DMS 273 (cell line): Measurements from ENCODE around the gene HSPA12A.

Experiments
- DNase-seq: peaks from one replicate; lab custom pipeline; 2025; ENCODE audit not compliant: unreplicated experiment; lab: John Stamatoyannopoulos, UW

The HSPA12A gene

GRCh38 chr10:116744163-116744753 lies 1.9 kb upstream of the HSPA12A start:
- no peak for DNase-seq

GRCh38 chr10:116743266-116744064 lies 1.1 kb upstream of the HSPA12A start:
- no peak for DNase-seq

DNA sequence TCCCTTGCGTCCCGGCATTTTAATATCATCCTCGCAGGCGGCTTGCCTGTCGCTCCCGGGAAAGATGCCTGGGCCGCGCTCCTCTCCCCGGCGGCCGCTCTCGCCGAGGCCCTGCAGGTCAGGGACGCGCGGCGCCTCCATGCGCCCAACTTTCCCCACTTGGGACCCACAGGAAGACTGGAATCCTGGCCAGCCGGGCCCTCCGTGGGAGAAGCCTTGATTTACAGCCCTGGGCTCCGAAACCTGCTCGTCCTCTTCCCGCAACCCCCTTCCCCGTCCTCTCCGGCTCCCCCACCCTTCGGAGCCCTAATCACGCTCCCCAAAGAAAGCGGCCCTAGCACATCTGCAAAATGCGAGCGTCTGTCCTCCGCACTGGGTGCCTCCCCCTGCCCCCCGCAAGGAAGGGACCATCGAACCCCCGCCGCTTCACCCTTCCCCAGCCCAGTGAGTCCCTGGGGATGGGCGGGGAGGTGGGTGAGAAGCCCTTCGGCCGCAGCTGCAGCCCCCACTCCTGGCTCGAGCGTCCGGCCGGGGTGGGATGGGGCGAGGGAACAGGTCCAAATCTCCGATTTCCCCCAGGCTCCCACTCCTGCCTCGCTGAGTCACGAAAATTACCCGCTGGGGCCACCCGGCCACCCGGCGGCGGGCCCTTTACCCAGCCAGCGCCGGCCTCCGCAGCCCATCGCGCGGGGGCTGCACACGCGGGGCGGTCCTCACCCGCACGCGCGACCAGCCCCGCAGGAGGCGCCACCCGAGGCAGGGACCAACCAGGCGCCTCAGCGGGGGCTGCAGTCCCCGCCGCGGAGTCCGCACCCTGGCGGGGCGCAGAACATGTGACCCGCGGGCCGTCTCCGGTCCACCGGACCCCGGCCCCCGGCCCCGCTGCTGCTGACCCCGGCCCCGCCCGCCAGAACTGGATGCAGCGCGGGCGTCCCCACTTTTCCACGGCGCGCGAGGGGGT lies 695 bp downstream of the HSPA12A start:
- peak; percentile 60 for DNase-seq

GRCh38 chr10:116740971-116741370 lies 1.4 kb downstream of the HSPA12A start:
- peak; percentile 40 for DNase-seq

DNA sequence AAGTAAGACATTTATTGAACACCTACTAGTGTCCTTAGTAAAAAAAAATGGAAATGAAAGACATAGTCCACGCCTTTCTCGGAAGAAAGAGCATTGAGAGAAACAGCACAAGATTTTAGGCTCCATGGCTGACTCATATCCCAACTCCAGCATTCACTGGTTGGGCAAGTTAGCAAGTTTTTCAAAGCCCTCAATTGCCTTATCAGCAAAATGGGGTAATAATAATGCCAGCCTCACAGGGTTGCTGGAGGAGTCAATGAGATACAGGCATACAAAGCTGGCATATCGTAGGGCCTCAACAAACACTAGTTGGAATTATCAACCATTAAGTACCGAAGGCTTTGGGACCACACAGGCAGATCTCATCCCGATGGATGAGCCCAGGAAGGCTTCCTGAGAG lies 4.0 kb downstream of the HSPA12A start:
- no peak for DNase-seq

DNA sequence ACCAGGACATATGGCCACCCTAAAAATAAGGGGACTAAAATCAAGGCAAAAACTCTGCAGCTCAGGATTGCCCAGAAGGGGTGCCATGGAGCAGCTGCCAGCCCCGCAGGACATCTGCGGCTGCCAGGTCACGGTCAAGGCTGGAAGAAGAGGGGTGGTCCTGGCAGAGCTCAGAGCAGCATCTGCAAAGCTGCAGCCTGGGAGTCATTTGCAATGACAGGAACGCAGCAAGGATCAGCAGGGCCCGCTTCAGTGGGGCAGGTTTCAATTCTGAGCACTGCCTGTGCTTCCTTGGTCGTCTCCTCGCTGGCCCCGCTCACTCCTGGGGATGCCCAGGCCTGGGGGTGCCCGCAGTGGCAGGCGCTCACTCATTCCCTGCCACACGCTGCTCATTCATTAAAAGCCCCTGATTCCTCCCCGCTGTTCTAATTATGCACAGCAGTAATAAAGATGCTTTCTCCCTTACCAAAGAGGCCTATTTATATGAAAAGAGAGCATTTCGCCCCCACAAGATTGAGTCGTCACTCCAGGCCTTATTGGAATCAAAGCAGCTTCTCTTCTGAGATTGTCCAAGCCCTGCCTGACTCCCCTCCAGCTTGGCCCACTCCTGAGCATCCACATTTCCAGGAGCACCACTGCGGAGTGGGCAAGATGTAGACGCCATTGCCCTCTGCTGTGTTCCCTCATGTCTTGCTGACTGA lies 4.6 kb downstream of the HSPA12A start:
- DNase-seq = peak; percentile 82

DNA sequence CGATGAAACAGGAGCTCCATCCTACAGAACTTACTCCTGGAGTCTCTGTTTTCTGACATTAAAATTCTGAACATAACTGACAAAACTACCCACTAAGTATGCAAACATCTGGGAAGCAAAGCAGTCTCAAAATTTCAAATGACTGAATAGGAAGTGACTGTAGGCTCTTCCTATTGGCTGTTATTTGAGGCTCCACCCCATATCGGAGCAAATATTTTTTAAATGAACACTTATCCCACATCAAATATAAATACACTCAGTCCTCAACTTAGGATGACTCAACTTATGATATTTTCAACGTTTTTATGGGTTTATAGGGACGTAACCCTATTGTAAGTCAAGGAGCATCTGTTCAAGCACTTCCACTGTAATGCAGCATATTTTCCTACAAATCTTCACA lies 8.8 kb downstream of the HSPA12A start:
- no peak for DNase-seq

DNA sequence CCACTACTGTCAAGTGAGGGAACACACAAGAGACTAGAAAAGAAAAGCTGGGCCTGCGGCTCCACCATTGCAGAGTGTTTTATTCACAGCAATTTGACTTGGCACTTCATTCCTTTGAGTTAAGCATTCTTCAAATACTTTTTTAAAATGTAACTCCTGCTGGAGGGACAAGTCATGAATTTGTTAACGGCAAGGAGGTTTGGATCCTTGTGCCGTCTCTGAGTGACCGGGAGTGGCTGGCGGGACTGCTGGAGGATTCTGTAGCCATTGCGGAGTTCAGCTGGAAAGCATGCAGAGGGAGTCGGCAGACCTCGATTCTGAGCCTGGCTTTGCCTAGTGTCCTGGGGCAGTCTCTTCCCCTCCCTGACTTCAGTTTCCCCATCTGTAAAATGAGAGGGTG lies 9.8 kb downstream of the HSPA12A start:
- no peak for DNase-seq

GRCh38 chr10:116730464-116731260 lies 11.7 kb downstream of the HSPA12A start:
- DNase-seq = no peak

- no peak for DNase-seq
Observed at GRCh38 chr10:116729243-116729642, 13.1 kb downstream of the HSPA12A start.

DNA sequence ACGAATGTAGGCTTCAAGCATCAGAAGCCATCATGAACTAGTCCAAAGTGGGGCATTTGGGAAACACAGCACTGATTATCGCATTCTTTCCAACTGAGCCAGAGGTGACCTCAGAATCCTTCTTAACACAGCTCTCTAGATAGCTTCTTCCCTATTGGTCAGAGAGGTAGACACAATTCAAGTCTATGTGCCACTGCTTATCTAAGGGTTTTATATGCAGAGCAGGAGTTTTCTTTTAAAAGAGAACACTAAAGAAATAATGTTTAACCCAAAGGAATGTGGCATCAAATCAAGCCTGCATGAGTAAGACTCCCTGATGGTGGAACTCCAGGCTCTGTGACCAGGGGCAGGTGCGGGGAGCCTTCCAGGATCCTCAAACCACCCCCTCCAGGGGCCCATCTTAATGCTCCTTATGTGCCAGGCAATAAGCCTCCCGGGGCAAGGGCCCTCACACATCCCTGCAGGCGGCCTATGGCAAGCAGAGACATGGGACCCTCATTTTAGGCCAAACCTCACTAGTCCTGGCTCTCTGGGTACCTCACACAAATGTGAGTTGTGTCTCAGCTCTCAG lies 13.8 kb downstream of the HSPA12A start:
- no peak for DNase-seq

GRCh38 chr10:116723428-116724281 lies 18.7 kb downstream of the HSPA12A start:
- peak; percentile 62 for DNase-seq

GRCh38 chr10:116722736-116723427 lies 19.5 kb downstream of the HSPA12A start:
- DNase-seq = peak; percentile 94

DNA sequence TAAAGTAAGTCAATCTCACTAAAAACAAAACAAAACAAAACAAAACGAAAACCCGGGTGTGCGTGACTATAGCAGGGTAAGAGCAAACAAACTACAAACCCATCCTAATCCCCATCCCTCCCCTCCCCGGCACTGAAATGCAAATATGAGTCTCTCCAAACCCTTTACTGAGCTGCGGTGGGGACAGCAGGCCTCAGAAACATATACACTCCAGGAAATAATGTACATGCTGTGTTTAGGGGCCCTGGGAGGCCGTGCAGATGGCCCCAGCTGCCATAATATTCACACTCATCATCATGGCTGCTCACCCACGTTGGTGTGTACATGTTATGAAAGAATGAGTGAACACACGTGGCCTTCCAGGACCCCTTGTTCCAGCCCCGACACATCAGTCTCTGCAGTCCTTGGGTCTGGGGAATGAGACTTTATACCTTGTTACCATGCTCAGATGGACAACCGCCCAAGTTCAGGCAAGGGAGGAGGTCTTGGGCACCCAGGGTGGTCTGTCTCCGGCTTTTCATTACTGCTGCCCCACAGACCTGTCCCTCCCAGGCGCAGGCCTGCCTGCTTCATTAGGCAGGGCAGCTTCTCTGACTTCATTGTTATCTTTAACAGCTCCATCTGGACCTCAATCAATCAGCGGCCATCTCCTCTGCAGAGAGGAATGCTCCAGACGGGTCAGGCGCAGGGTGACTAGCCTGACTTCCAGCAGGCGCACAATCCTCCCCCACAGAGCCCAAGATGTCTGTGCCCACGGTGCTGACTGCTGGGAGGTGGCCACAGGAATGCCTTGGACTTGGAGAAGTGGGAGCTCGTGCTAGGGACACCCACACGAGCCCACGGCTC lies 20.6 kb downstream of the HSPA12A start:
- peak; percentile 94 for DNase-seq

DNA sequence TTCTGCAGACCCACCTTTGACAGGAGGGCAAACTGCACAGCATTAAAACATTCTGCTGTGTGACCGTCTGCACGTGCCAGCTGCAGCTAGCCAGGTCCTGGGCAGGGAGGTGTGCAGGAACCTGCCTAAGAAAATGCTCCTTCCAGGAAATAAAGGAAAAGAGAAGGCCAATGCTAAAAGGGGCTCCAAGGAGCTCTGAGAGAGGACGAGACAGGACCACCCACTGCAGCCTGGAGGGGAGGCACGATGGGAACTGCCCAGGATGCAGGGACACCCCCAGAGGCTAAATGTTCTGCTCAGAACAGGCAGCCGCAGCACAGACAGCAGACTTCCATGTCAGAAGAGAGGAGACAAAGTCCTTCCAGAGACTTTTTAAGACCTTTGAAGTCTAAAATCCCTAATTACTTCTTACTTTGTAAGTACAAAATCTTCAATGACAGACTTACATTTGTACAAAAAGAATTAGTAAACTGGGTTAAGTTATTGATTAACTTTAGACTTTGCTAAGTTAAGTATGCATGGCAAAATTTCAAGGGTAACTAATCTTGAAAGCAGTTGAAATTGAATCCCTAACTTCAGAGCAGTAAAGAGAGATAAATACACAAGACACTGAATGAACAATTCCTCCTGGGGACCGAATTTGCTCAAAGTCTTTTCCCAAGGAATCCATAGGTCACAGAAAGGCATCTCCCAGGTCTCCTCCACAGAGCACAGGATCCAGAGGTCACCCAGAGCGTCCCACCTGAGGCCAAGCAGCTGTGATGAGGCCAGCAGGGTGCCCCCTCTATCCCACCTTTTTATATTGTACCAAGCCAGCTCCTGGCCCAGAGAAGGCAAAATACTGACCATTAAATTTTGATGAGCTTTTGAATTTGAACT lies 21.5 kb downstream of the HSPA12A start:
- DNase-seq = no peak

GRCh38 chr10:116720241-116720643 lies 22.1 kb downstream of the HSPA12A start:
- DNase-seq = peak; percentile 25
